Loucy (cell line): ENCODE data around the gene NDUFV3.

ENCODE experiments used
- EZH2phosphoT487 ChIP-seq: fragments of 200-600 bp; IDR thresholded peaks from 2 replicates; pipeline ENCODE4 v1.6.1; 2018; ENCODE audit warnings: antibody characterized with exemption, mild to moderate bottlenecking, moderate library complexity, borderline replicate concordance
- TF ChIP-seq, protein P1 (sequence below): fragments of 200-600 bp; sonication (generic); conservative IDR thresholded peaks from 2 replicates; pipeline ENCODE4 v1.5.1; 2014; ENCODE audit warnings: mild to moderate bottlenecking, antibody characterized with exemption, low read length

DNA sequence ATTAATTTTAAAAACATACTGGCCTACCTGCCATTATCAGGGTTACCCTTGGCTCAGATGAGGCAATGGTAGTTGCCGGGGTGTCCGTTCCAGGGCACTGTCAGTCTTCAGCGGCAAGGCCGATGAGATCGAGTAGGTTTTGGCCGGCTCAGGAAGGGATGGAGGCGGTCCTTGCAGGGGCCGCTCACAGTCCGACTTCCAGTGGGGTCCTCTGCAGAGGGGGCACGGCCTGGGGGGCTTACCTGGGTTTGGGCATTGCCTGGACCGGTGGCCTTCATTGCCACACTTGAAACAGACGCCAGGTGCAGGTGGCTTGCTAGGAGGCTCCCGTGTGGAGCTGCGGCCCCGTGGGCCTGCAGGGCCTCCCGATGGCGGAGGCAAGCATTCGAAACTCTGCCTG is 29.8 kb downstream of the NDUFV3 start:
- TF ChIP-seq, protein P1, sequence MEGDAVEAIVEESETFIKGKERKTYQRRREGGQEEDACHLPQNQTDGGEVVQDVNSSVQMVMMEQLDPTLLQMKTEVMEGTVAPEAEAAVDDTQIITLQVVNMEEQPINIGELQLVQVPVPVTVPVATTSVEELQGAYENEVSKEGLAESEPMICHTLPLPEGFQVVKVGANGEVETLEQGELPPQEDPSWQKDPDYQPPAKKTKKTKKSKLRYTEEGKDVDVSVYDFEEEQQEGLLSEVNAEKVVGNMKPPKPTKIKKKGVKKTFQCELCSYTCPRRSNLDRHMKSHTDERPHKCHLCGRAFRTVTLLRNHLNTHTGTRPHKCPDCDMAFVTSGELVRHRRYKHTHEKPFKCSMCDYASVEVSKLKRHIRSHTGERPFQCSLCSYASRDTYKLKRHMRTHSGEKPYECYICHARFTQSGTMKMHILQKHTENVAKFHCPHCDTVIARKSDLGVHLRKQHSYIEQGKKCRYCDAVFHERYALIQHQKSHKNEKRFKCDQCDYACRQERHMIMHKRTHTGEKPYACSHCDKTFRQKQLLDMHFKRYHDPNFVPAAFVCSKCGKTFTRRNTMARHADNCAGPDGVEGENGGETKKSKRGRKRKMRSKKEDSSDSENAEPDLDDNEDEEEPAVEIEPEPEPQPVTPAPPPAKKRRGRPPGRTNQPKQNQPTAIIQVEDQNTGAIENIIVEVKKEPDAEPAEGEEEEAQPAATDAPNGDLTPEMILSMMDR: no peak
- TF ChIP-seq EZH2phosphoT487: no peak
